Endodermal cell (in vitro differentiated cells): ENCODE measurements around the gene SIT1. TPM values are rescaled to one million over a fixed set of nuclear protein-coding genes. Genes with fewer than 3 reads are reported as not detected.
A peak's percentile ranks its signal among the peaks of the same experiment; 100 is the strongest.

ENCODE experiments used
- DNase-seq: peaks from one replicate; pipeline ENCODE4 v3.0.0-alpha.2; 2017
- H3K27ac ChIP-seq: 2 replicates; pipeline ENCODE4 v1.5.1; 2013; ENCODE audit warnings: mild to moderate bottlenecking, low read depth, low read length, moderate library complexity
- H3K27me3 ChIP-seq: 2 replicates; pipeline ENCODE4 v1.6.1; 2013; ENCODE audit warnings: mild to moderate bottlenecking, low read length, moderate library complexity; ENCODE audit not compliant: insufficient read depth, control insufficient read depth, poor library complexity, severe bottlenecking
- H3K36me3 ChIP-seq: 2 replicates; pipeline ENCODE4 v1.7.0; 2013; ENCODE audit warnings: mild to moderate bottlenecking, low read length, moderate library complexity; ENCODE audit not compliant: control insufficient read depth, insufficient read depth
- H3K4me1 ChIP-seq: one replicate; pipeline ENCODE4 v1.7.0; 2013; ENCODE audit warnings: low read length; ENCODE audit not compliant: control insufficient read depth, insufficient read depth
- H3K4me3 ChIP-seq: 2 replicates; pipeline ENCODE4 v1.5.1; 2013; ENCODE audit warnings: mild to moderate bottlenecking, low read length, moderate library complexity
- H3K9ac ChIP-seq: 2 replicates; pipeline ENCODE4 v1.6.1; 2013; ENCODE audit warnings: mild to moderate bottlenecking, low read length, moderate library complexity; ENCODE audit not compliant: poor library complexity, severe bottlenecking; ENCODE audit errors: extremely low read depth
- H3K9me3 ChIP-seq: 2 replicates; pipeline ENCODE4 v1.6.1; 2013; ENCODE audit warnings: mild to moderate bottlenecking, low read length, moderate library complexity; ENCODE audit not compliant: control insufficient read depth
- H3K27ac Mint-ChIP-seq: 2 replicates; pipeline ENCODE4 v1.8.0; 2020; ENCODE audit warnings: mixed read lengths
- H3K27me3 Mint-ChIP-seq: 2 replicates; pipeline ENCODE4 v1.8.0; 2021; ENCODE audit warnings: mild to moderate bottlenecking, mixed read lengths; ENCODE audit not compliant: insufficient read depth
- H3K36me3 Mint-ChIP-seq: 2 replicates; pipeline ENCODE4 v1.8.0; 2020; ENCODE audit warnings: low read depth, mixed read lengths
- H3K4me1 Mint-ChIP-seq: 2 replicates; pipeline ENCODE4 v1.8.0; 2020; ENCODE audit warnings: mixed read lengths
- H3K4me3 Mint-ChIP-seq: 2 replicates; pipeline ENCODE4 v1.8.0; 2020; ENCODE audit warnings: mild to moderate bottlenecking, moderate library complexity, mixed read lengths
- H3K9me3 Mint-ChIP-seq: 2 replicates; pipeline ENCODE4 v1.8.0; 2020; ENCODE audit warnings: mild to moderate bottlenecking, mixed read lengths
- WGBS, 2 experiments: methylation state at CpG; one replicate each; pipeline versions ENCODE4 v1.1.5 to v1.1.7; 2013; ENCODE audit warnings: missing lambda C conversion rate in 2 of 2, mixed read lengths in 1 of 2; ENCODE audit not compliant: insufficient coverage in 1 of 2, insufficient read length in 1 of 2; 5-methylcytosine and 5-hydroxymethylcytosine counted together
- total RNA-seq, 2 donors: library from RNA; stranded (reverse); fragmentation: NEBNext Ultra II Directional in 1 of 2; extraction: Animal tissue kit (Norgen Biotek cat#: 25700) in 1 of 2; gene quantifications; 2 replicates in 1 of 2; 3 replicates in 1 of 2; pipeline ENCODE4 v1.2.1, GENCODE V29; 2021
- TF ChIP-seq, protein P1 (sequence below): fragments of 200-600 bp; sonication (generic); conservative IDR thresholded peaks from 2 replicates; pipeline ENCODE4 v1.5.0; 2021; ENCODE audit warnings: antibody characterized with exemption, mild to moderate bottlenecking

SIT1 gene
- total RNA-seq, 2 donors from 2014 or later, result 0.22 TPM; not detected in 1

DNA sequence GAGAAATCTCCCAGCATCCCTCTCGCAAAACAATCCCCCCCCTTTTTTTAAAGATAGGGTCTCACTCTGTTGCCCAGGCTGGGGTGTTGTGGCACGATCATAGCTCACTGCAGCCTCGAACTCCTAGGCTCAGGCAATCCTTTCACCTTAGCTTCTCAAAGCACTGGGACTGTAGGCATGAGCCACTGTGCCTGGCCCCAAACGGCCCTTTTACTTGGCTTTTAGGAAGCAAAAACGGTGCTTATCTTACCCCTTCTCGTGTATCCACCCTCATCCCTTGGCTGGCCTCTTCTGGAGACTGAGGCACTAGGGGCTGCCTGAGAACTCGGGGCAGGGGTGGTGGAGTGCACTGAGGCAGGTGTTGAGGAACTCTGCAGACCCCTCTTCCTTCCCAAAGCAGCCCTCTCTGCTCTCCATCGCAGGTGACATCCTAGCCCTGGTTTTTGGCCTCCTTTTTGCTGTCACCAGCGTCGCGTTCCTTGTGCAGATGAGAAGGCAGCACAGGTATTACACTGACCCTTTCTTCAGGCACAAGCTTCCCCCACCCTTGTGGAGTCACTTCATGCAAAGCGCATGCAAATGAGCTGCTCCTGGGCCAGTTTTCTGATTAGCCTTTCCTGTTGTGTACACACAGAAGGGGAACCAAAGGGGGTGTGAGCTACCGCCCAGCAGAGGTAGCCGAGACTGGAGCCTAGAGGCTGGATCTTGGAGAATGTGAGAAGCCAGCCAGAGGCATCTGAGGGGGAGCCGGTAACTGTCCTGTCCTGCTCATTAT lies 29.8 kb upstream of the SIT1 start:
- DNase-seq, result peak; percentile 90
- no peak overlapping the region for H3K4me3 Mint-ChIP-seq
- Histone ChIP-seq H3K36me3 (peaks cover 36% of the 10 kb centered on the region), H3K4me1 (peaks cover 6% of the 10 kb centered on the region), H3K4me3 (no peak overlapping the region), H3K9me3 (no peaks in the 10 kb centered on the region), H3K9ac (no peak overlapping the region), H3K27me3 (no peaks in the 10 kb centered on the region), H3K27ac (no peak overlapping the region)
- peaks cover 5% of the 10 kb centered on the region for H3K27me3 Mint-ChIP-seq
- no peaks in the 10 kb centered on the region for H3K9me3 Mint-ChIP-seq
- H3K4me1 Mint-ChIP-seq, result peaks cover 24% of the 10 kb centered on the region
- 50 to 52% methylated on average over 10 to 14 of the region's 15 CpGs for WGBS, 2 experiments
- TF ChIP-seq, protein P1, sequence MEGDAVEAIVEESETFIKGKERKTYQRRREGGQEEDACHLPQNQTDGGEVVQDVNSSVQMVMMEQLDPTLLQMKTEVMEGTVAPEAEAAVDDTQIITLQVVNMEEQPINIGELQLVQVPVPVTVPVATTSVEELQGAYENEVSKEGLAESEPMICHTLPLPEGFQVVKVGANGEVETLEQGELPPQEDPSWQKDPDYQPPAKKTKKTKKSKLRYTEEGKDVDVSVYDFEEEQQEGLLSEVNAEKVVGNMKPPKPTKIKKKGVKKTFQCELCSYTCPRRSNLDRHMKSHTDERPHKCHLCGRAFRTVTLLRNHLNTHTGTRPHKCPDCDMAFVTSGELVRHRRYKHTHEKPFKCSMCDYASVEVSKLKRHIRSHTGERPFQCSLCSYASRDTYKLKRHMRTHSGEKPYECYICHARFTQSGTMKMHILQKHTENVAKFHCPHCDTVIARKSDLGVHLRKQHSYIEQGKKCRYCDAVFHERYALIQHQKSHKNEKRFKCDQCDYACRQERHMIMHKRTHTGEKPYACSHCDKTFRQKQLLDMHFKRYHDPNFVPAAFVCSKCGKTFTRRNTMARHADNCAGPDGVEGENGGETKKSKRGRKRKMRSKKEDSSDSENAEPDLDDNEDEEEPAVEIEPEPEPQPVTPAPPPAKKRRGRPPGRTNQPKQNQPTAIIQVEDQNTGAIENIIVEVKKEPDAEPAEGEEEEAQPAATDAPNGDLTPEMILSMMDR, result no peak
- peak overlapping the region; percentile 59 for H3K27ac Mint-ChIP-seq
- H3K36me3 Mint-ChIP-seq, result peaks cover 36% of the 10 kb centered on the region

DNA sequence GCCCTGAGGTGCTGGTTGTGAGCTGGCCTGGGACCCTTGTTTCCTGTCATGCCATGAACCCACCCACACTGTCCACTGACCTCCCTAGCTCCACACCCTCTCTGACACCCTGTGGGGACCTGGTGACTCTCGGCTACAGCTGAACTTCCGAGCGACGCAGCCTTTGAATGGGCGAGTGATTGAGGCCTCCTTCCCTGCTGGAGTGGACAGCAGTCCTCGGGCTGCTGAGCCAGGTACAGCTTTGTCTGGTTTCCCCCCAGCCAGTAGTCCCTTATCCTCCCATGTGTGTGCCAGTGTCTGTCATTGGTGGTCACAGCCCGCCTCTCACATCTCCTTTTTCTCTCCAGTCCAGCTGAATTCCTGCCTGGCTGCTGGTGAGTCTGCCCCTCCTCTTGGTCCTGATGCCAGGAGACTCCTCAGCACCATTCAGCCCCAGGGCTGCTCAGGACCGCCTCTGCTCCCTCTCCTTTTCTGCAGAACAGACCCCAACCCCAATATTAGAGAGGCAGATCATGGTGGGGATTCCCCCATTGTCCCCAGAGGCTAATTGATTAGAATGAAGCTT lies 29.1 kb upstream of the SIT1 start:
- Mint-ChIP-seq H3K4me1 (peaks cover 24% of the 10 kb centered on the region), H3K27me3 (peaks cover 7% of the 10 kb centered on the region), H3K36me3 (peaks cover 30% of the 10 kb centered on the region), H3K27ac (no peak overlapping the region), H3K9me3 (no peaks in the 10 kb centered on the region), H3K4me3 (no peak overlapping the region)
- no peak for DNase-seq
- Histone ChIP-seq H3K27me3 (no peaks in the 10 kb centered on the region), H3K27ac (no peak overlapping the region), H3K36me3 (peaks cover 29% of the 10 kb centered on the region), H3K9me3 (no peaks in the 10 kb centered on the region), H3K9ac (no peak overlapping the region), H3K4me3 (no peak overlapping the region), H3K4me1 (peaks cover 6% of the 10 kb centered on the region)
- TF ChIP-seq, protein P1, result no peak
- 90 to 91% methylated on average over 5 to 8 of the region's 8 CpGs for WGBS, 2 experiments

DNA sequence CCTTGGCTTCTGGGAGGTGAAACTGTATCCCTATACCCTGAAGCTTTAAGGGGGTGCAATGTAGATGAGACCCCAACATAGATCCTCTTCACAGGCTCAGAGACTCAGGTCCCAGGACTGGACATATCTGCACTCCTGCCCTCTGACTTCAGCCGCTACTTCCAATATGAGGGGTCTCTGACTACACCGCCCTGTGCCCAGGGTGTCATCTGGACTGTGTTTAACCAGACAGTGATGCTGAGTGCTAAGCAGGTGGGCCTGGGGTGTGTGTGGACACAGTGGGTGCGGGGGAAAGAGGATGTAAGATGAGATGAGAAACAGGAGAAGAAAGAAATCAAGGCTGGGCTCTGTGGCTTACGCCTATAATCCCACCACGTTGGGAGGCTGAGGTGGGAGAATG lies 28.4 kb upstream of the SIT1 start:
- Histone ChIP-seq H3K9me3 (no peaks in the 10 kb centered on the region), H3K36me3 (peaks cover 22% of the 10 kb centered on the region), H3K27ac (no peak overlapping the region), H3K4me3 (no peak overlapping the region), H3K4me1 (peaks cover 6% of the 10 kb centered on the region), H3K9ac (no peak overlapping the region), H3K27me3 (peaks cover 7% of the 10 kb centered on the region)
- H3K4me1 Mint-ChIP-seq, result peaks cover 24% of the 10 kb centered on the region
- no peaks in the 10 kb centered on the region for H3K9me3 Mint-ChIP-seq
- TF ChIP-seq, protein P1, result no peak
- H3K27ac Mint-ChIP-seq, result no peak overlapping the region
- 80 to 92% methylated on average over 2 to 5 of the region's 5 CpGs for WGBS, 2 experiments
- peaks cover 23% of the 10 kb centered on the region for H3K36me3 Mint-ChIP-seq
- no peak overlapping the region for H3K4me3 Mint-ChIP-seq
- peaks cover 14% of the 10 kb centered on the region for H3K27me3 Mint-ChIP-seq
- no peak for DNase-seq
